ENCODE measurements around the gene UFSP2.

DNA sequence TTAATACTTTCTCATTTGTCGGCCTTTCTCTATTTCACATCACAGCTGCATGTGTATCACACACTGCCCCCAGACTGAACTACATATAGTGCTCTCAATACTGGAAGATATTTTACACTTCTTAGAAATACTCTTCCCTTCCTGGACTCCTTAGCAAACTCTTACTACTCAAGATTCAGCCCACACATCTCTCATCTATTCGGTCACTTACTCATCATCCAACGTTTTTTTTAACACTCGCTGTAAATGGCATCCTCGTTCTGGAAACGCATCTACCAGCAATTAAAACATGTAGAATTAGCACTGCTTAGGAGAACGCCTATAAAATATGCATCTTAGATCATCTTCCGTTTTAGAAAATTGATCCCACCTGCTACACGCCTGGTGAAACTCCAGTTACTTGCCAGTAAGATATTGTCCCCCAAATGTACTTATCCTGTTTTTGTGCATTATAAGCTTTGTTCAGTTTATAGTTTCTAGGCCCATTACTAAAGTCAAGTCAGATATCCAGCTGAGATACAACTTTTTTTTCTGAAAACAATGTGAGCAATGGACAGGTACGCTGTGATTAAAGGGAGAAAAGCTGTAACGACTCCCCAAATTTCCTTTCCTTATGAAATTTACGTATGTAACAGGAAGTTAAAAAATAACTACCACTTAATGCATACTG is 31.1 kb downstream of the UFSP2 start:
- TF ChIP-seq, protein P1, sequence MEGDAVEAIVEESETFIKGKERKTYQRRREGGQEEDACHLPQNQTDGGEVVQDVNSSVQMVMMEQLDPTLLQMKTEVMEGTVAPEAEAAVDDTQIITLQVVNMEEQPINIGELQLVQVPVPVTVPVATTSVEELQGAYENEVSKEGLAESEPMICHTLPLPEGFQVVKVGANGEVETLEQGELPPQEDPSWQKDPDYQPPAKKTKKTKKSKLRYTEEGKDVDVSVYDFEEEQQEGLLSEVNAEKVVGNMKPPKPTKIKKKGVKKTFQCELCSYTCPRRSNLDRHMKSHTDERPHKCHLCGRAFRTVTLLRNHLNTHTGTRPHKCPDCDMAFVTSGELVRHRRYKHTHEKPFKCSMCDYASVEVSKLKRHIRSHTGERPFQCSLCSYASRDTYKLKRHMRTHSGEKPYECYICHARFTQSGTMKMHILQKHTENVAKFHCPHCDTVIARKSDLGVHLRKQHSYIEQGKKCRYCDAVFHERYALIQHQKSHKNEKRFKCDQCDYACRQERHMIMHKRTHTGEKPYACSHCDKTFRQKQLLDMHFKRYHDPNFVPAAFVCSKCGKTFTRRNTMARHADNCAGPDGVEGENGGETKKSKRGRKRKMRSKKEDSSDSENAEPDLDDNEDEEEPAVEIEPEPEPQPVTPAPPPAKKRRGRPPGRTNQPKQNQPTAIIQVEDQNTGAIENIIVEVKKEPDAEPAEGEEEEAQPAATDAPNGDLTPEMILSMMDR (conservative IDR thresholded peaks at IDR 0.05): no peak
- TF ChIP-seq EZH2 (IDR thresholded peaks at IDR 0.05; ENCODE audit: low read depth): no peak
